ACC112 (cell line): ENCODE results near the gene DCHS1.

Source experiments
- H2AFZ ChIP-seq: fragments of 200-600 bp; sonication (generic); one replicate; pipeline ENCODE4 v1.6.0; 2017; ENCODE audit warnings: antibody characterized with exemption, low read length; ENCODE audit not compliant: unreplicated experiment
- H3K27ac ChIP-seq: fragments of 200-600 bp; sonication (generic); 2 replicates; pipeline ENCODE4 v1.5.1; 2014; ENCODE audit warnings: low read depth, mild to moderate bottlenecking, antibody characterized with exemption, low read length, moderate library complexity
- H3K27me3 ChIP-seq: fragments of 200-600 bp; sonication (generic); 2 replicates; pipeline ENCODE4 v1.6.1; 2014; ENCODE audit warnings: mild to moderate bottlenecking, antibody characterized with exemption, low read length, moderate library complexity, mixed read lengths; ENCODE audit not compliant: insufficient read depth
- H3K36me3 ChIP-seq: fragments of 200-600 bp; sonication (generic); 2 replicates; pipeline ENCODE4 v1.6.1; 2016; ENCODE audit warnings: mild to moderate bottlenecking, antibody characterized with exemption, low read length, moderate library complexity, mixed read lengths; ENCODE audit not compliant: insufficient read depth
- H3K4me1 ChIP-seq: fragments of 200-600 bp; sonication (generic); one replicate; pipeline ENCODE4 v1.6.1; 2016; ENCODE audit warnings: low read length, mixed read lengths; ENCODE audit not compliant: insufficient read depth, unreplicated experiment, control insufficient read depth
- H3K4me3 ChIP-seq: fragments of 200-600 bp; sonication (generic); 2 replicates; pipeline ENCODE4 v1.5.1; 2014; ENCODE audit warnings: mild to moderate bottlenecking, low read depth, low read length
- H3K79me2 ChIP-seq: fragments of 200-600 bp; sonication (generic); one replicate; pipeline ENCODE4 v1.6.0; 2016; ENCODE audit warnings: low read length; ENCODE audit not compliant: control insufficient read depth, unreplicated experiment, insufficient read depth

The DCHS1 gene

DNA sequence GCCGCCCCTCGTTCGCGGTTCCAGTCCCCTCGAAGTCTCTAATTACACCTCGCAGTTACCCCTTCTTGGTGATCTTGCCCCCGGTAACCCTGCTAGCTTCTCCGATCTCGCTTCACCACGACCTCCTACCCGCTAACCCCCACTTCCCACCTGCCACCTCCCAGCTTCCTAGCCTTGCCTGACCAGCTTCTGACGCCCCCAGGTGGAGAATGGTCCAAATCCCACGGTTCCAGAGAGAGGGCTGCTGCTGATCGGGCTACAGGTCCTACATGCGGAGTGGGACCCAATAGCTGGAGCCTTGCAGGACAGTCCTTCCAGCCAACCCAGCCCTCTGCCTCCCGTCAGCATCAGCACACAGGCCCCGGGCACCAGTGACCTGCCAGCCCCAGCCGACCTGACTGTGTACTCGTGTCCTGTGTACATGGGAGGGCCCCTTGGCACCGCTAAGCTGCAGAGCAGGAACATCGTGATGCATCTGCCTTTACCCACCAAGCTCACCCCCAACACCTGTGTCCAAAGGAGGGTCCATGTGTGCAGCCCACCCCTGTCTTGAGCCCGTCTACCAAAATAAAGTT, 84.1 kb downstream of the DCHS1 start:
- no peak overlapping the region for H3K4me3 ChIP-seq
- H3K79me2 ChIP-seq, result no peaks in the 10 kb centered on the region
- H3K4me1 ChIP-seq, result peaks cover 18% of the 10 kb centered on the region
- no peak overlapping the region for H2AFZ ChIP-seq
- no peaks in the 10 kb centered on the region for H3K27me3 ChIP-seq
- no peaks in the 10 kb centered on the region; the same call in 1 of the 2 replicates for H3K36me3 ChIP-seq
- H3K27ac ChIP-seq, result no peak overlapping the region
